ENCODE measurements around the gene PTPN4. TPM values are rescaled to one million over a fixed set of nuclear protein-coding genes. Genes with fewer than 3 reads are reported as not detected.

PTPN4 gene
- total and polyA plus RNA-seq, 2 of the 13 experiments (the other 11 are each of a cell fraction or from before 2014, with no cell fraction given): 20.3 to 34.6 TPM

DNA sequence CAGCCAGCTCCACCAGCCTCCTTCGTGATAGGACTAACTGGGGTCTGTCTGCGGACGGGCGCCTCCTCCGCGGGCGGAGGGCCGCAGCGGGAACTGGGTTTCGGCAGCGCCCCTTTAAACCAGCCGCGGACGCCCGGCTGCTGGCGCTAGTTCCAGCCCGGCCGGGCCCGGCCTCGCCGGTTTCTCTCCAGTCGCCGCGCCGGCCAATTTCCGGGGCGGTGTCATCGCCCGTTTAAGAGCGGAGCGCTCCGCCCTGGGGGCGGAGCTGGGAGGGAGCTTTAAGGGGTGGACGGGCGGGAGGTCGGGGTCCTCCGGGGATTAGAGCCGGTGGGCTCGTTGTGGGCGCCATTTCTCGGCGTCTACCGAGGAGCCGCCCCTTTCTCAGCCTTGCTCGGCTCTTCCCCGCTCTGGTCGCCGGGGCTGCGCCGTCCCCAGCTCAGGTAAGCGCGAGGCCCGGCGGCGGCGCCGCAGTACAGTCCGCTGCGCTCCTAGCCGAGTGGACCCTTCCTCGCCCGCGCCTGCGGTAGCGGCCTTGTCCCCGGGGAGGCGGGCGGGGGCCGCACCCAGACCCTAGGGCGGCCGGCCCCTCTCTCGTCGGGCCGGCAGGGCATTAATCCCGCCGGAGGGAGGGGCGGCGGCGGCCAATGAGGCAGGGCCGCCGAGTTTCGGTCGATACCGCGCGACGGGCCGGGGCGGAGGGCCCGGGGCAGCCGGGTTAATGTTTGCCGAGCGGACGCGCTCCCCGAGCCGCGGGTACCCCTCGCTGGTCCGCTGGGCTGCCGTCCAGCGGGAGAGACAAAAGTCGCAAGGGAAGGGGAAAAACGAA is 253.3 kb downstream of the PTPN4 start, which contains the start of gene EPB41L5 (continued):
- TF ChIP-seq, protein P1, sequence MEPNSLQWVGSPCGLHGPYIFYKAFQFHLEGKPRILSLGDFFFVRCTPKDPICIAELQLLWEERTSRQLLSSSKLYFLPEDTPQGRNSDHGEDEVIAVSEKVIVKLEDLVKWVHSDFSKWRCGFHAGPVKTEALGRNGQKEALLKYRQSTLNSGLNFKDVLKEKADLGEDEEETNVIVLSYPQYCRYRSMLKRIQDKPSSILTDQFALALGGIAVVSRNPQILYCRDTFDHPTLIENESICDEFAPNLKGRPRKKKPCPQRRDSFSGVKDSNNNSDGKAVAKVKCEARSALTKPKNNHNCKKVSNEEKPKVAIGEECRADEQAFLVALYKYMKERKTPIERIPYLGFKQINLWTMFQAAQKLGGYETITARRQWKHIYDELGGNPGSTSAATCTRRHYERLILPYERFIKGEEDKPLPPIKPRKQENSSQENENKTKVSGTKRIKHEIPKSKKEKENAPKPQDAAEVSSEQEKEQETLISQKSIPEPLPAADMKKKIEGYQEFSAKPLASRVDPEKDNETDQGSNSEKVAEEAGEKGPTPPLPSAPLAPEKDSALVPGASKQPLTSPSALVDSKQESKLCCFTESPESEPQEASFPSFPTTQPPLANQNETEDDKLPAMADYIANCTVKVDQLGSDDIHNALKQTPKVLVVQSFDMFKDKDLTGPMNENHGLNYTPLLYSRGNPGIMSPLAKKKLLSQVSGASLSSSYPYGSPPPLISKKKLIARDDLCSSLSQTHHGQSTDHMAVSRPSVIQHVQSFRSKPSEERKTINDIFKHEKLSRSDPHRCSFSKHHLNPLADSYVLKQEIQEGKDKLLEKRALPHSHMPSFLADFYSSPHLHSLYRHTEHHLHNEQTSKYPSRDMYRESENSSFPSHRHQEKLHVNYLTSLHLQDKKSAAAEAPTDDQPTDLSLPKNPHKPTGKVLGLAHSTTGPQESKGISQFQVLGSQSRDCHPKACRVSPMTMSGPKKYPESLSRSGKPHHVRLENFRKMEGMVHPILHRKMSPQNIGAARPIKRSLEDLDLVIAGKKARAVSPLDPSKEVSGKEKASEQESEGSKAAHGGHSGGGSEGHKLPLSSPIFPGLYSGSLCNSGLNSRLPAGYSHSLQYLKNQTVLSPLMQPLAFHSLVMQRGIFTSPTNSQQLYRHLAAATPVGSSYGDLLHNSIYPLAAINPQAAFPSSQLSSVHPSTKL (CRISPR knock-in tag; IDR thresholded peaks at IDR 0.05): peak; percentile 65
- TF ChIP-seq GPN1 (CRISPR knock-in tag; IDR thresholded peaks at IDR 0.05; ENCODE audit: borderline replicate concordance): no peak
- TF ChIP-seq ZNF333 (CRISPR knock-in tag; IDR thresholded peaks at IDR 0.05; ENCODE audit: borderline replicate concordance): peak; percentile 96; the same call in 1 of the 2 replicates
- TF ChIP-seq ZNF572 (CRISPR knock-in tag; IDR thresholded peaks at IDR 0.05): 0 out of 2 replicates have a peak, but pooled peaks have one; percentile 45
- TF ChIP-seq PAX8 (CRISPR knock-in tag; IDR thresholded peaks at IDR 0.05; ENCODE audit: borderline replicate concordance): peak; percentile 97; the same call in 1 of the 2 replicates
- no peak; the same call in 1 of the 2 replicates for TF ChIP-seq SMAD9 (CRISPR knock-in tag; IDR thresholded peaks at IDR 0.05)
- peak; percentile 85; the same call in 1 of the 2 replicates for TF ChIP-seq NAIF1 (CRISPR knock-in tag; IDR thresholded peaks at IDR 0.05; ENCODE audit: borderline replicate concordance)
- TF ChIP-seq, protein P2, sequence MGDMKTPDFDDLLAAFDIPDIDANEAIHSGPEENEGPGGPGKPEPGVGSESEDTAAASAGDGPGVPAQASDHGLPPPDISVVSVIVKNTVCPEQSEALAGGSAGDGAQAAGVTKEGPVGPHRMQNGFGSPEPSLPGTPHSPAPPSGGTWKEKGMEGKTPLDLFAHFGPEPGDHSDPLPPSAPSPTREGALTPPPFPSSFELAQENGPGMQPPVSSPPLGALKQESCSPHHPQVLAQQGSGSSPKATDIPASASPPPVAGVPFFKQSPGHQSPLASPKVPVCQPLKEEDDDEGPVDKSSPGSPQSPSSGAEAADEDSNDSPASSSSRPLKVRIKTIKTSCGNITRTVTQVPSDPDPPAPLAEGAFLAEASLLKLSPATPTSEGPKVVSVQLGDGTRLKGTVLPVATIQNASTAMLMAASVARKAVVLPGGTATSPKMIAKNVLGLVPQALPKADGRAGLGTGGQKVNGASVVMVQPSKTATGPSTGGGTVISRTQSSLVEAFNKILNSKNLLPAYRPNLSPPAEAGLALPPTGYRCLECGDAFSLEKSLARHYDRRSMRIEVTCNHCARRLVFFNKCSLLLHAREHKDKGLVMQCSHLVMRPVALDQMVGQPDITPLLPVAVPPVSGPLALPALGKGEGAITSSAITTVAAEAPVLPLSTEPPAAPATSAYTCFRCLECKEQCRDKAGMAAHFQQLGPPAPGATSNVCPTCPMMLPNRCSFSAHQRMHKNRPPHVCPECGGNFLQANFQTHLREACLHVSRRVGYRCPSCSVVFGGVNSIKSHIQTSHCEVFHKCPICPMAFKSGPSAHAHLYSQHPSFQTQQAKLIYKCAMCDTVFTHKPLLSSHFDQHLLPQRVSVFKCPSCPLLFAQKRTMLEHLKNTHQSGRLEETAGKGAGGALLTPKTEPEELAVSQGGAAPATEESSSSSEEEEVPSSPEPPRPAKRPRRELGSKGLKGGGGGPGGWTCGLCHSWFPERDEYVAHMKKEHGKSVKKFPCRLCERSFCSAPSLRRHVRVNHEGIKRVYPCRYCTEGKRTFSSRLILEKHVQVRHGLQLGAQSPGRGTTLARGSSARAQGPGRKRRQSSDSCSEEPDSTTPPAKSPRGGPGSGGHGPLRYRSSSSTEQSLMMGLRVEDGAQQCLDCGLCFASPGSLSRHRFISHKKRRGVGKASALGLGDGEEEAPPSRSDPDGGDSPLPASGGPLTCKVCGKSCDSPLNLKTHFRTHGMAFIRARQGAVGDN (CRISPR knock-in tag; IDR thresholded peaks at IDR 0.05): peak; percentile 91
- TF ChIP-seq SP2 (CRISPR knock-in tag; IDR thresholded peaks at IDR 0.05): no peak; the same call in 1 of the 2 replicates
- no peak for TF ChIP-seq CREB1 (IDR thresholded peaks at IDR 0.05)
- TF ChIP-seq CREB1 (CRISPR knock-in tag; IDR thresholded peaks at IDR 0.05): no peak
- peak; percentile 83; the same call in 1 of the 2 replicates for TF ChIP-seq ETV5 (CRISPR knock-in tag; IDR thresholded peaks at IDR 0.05; ENCODE audit: borderline replicate concordance)
- TF ChIP-seq ARNTL (CRISPR knock-in tag; IDR thresholded peaks at IDR 0.05): peak; percentile 92
- peak; percentile 98 for TF ChIP-seq ZNF749 (CRISPR knock-in tag; IDR thresholded peaks at IDR 0.05; ENCODE audit: borderline replicate concordance)
- no peak for TF ChIP-seq HNRNPL (IDR thresholded peaks at IDR 0.05; ENCODE audit: low read depth, low read length)
- TF ChIP-seq, protein P3, sequence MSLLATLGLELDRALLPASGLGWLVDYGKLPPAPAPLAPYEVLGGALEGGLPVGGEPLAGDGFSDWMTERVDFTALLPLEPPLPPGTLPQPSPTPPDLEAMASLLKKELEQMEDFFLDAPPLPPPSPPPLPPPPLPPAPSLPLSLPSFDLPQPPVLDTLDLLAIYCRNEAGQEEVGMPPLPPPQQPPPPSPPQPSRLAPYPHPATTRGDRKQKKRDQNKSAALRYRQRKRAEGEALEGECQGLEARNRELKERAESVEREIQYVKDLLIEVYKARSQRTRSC (CRISPR knock-in tag; IDR thresholded peaks at IDR 0.05; ENCODE audit: low read depth): no peak
- TF ChIP-seq, protein P4, sequence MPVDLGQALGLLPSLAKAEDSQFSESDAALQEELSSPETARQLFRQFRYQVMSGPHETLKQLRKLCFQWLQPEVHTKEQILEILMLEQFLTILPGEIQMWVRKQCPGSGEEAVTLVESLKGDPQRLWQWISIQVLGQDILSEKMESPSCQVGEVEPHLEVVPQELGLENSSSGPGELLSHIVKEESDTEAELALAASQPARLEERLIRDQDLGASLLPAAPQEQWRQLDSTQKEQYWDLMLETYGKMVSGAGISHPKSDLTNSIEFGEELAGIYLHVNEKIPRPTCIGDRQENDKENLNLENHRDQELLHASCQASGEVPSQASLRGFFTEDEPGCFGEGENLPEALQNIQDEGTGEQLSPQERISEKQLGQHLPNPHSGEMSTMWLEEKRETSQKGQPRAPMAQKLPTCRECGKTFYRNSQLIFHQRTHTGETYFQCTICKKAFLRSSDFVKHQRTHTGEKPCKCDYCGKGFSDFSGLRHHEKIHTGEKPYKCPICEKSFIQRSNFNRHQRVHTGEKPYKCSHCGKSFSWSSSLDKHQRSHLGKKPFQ (CRISPR knock-in tag; IDR thresholded peaks at IDR 0.05; ENCODE audit: insufficient replicate concordance): peak; percentile 50
- TF ChIP-seq ZNF234 (CRISPR knock-in tag; conservative IDR thresholded peaks at IDR 0.05): no peak; the same call in 1 of the 2 replicates

All from HepG2 (cell line).